Activated T-helper 17 cell treated with anti-CD3 and anti-CD28 coated beads, Interleukin-2, amount 50 U/mL, for 72 hours (primary cell): ENCODE results near the gene ADAMTS8. TPM values are rescaled to one million over a fixed set of nuclear protein-coding genes. Genes with fewer than 3 reads are reported as not detected.
A peak's percentile ranks its signal among the peaks of the same experiment; 100 is the strongest.

ENCODE experiments used
- ATAC-seq: fragments of 150-1000 bp; cut with Tn5 transposase; replicated peaks from 2 replicates; pipeline ENCODE4 v1.10.0; 2021; ENCODE audit warnings: mild to moderate bottlenecking, moderate library complexity
- H3K27ac Mint-ChIP-seq: one replicate; pipeline ENCODE4 v1.8.0; 2022; ENCODE audit warnings: mixed read lengths
- H3K27me3 Mint-ChIP-seq: one replicate; pipeline ENCODE4 v1.8.0; 2022; ENCODE audit warnings: mixed read lengths
- H3K36me3 Mint-ChIP-seq: one replicate; pipeline ENCODE4 v1.8.0; 2022; ENCODE audit warnings: low read depth, mild to moderate bottlenecking, mixed read lengths
- H3K4me1 Mint-ChIP-seq: one replicate; pipeline ENCODE4 v1.8.0; 2022; ENCODE audit warnings: mixed read lengths
- H3K4me3 Mint-ChIP-seq: one replicate; pipeline ENCODE4 v1.8.0; 2022; ENCODE audit warnings: mild to moderate bottlenecking, mixed read lengths
- H3K9me3 Mint-ChIP-seq: one replicate; pipeline ENCODE4 v1.8.0; 2022; ENCODE audit warnings: mixed read lengths
- total RNA-seq, 2 donors: library from RNA; stranded (reverse); gene quantifications; one replicate each; pipeline ENCODE4 v1.2.3, GENCODE V29; 2022

Gene ADAMTS8
- total RNA-seq, 2 donors from 2014 or later = not detected

GRCh38 chr11:130409594-130410388 lies 18.6 kb downstream of the ADAMTS8 start:
- peaks cover 10% of the 10 kb centered on the region for H3K27me3 Mint-ChIP-seq
- no peaks in the 10 kb centered on the region for H3K9me3 Mint-ChIP-seq
- H3K4me3 Mint-ChIP-seq = no peak overlapping the region
- no peak for ATAC-seq
- no peak overlapping the region for H3K27ac Mint-ChIP-seq
- H3K36me3 Mint-ChIP-seq = no peaks in the 10 kb centered on the region
- H3K4me1 Mint-ChIP-seq = no peaks in the 10 kb centered on the region

GRCh38 chr11:130408901-130409300 lies 19.5 kb downstream of the ADAMTS8 start:
- Mint-ChIP-seq H3K9me3 (no peaks in the 10 kb centered on the region), H3K27me3 (peaks cover 6% of the 10 kb centered on the region), H3K4me1 (no peaks in the 10 kb centered on the region), H3K4me3 (no peak overlapping the region), H3K36me3 (no peaks in the 10 kb centered on the region), H3K27ac (no peak overlapping the region)
- ATAC-seq = no peak

- Mint-ChIP-seq H3K27me3 (peaks cover 6% of the 10 kb centered on the region), H3K4me3 (no peak overlapping the region), H3K36me3 (no peaks in the 10 kb centered on the region), H3K4me1 (no peaks in the 10 kb centered on the region), H3K9me3 (no peaks in the 10 kb centered on the region), H3K27ac (no peak overlapping the region)
- no peak for ATAC-seq
Measured at GRCh38 chr11:130408401-130408890, 20.0 kb downstream of the ADAMTS8 start.

DNA sequence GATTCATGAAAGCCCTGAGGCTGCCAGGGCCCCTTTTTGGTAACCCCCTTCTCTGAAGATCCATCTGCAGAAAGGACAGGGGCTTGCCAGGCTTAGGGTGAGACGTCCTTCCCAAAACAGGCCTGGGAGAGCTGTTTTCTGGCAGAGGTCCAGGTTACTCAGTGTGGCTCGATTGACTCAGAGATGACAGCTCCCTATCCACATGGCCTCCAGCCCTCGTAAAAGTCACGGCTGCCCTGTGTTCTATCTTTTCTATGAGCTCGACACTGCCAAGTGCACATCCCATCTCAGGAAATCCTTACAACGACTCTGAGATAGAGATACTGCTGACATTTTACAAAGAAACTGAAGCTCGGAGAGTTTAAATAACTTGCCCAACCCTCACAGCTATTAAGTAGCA lies 20.4 kb downstream of the ADAMTS8 start:
- H3K4me3 Mint-ChIP-seq = no peak overlapping the region
- no peaks in the 10 kb centered on the region for H3K36me3 Mint-ChIP-seq
- H3K27ac Mint-ChIP-seq = no peak overlapping the region
- H3K9me3 Mint-ChIP-seq = no peaks in the 10 kb centered on the region
- H3K4me1 Mint-ChIP-seq = no peaks in the 10 kb centered on the region
- peaks cover 6% of the 10 kb centered on the region for H3K27me3 Mint-ChIP-seq
- no peak for ATAC-seq

- peaks cover 6% of the 10 kb centered on the region for H3K27me3 Mint-ChIP-seq
- H3K4me3 Mint-ChIP-seq = no peak overlapping the region
- no peaks in the 10 kb centered on the region for H3K9me3 Mint-ChIP-seq
- no peak overlapping the region for H3K27ac Mint-ChIP-seq
- H3K4me1 Mint-ChIP-seq = peaks cover 6% of the 10 kb centered on the region
- no peak for ATAC-seq
- H3K36me3 Mint-ChIP-seq = no peaks in the 10 kb centered on the region
Measured at GRCh38 chr11:130405428-130405827, 23.0 kb downstream of the ADAMTS8 start.

DNA sequence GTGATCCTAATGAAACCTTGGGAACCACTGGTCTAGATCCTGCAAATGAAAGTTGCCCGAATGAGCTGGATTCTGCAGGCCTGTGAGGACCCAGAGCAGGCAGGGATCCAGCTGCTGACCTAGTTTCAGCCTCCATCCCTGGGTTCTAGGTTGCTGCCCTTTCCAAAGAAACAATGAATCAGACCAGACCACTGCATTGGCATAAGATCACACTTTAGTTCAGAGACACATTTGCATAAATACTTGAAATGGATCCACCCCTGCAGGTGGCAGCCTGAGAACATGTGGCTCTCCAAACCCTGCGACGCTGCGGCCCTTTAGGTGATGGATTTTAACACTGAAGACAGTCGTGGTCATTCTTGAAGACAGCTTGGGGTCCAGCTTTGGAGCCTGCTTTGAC lies 23.7 kb downstream of the ADAMTS8 start:
- H3K4me1 Mint-ChIP-seq = peaks cover 9% of the 10 kb centered on the region

GRCh38 chr11:130403967-130404366 lies 24.4 kb downstream of the ADAMTS8 start:
- Mint-ChIP-seq H3K4me1 (peaks cover 9% of the 10 kb centered on the region), H3K9me3 (no peaks in the 10 kb centered on the region), H3K36me3 (no peaks in the 10 kb centered on the region), H3K4me3 (no peak overlapping the region), H3K27me3 (peaks cover 9% of the 10 kb centered on the region), H3K27ac (no peak overlapping the region)
- no peak for ATAC-seq

More for the DNA sequence above, 23.7 kb downstream of the ADAMTS8 start:
- no peak overlapping the region for H3K27ac Mint-ChIP-seq
- H3K9me3 Mint-ChIP-seq = no peaks in the 10 kb centered on the region
- no peak overlapping the region for H3K4me3 Mint-ChIP-seq
- peaks cover 12% of the 10 kb centered on the region for H3K27me3 Mint-ChIP-seq
- no peaks in the 10 kb centered on the region for H3K36me3 Mint-ChIP-seq
- no peak for ATAC-seq

DNA sequence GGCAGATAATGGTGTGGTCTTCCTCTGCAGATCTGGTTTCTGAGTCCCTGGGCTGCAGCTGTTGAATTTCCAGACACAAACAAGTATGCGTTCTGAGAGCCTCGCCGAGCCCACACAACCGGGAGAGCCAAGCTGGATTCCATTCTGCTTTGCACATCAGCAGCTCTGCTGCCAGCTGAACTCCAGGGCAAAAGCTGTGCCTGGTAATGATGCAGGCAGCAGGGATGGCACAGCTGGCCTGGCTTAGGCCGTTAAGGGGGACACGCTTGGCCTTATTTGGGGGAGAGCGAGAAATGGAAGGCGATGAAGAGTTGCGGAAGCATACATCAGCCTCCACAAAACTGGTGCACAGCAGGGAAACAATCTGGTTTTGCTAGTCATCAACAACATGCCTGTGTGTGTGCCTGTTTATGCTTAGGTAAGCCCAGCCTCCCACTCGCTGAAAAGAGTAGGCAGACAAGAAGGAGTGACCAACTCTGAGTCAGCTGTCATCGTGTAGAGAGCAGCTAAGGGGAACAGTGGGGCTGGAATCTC lies 25.1 kb downstream of the ADAMTS8 start:
- ATAC-seq = peak; percentile 65
- no peaks in the 10 kb centered on the region for H3K9me3 Mint-ChIP-seq
- H3K27me3 Mint-ChIP-seq = peaks cover 12% of the 10 kb centered on the region
- peaks cover 9% of the 10 kb centered on the region for H3K4me1 Mint-ChIP-seq
- H3K4me3 Mint-ChIP-seq = no peak overlapping the region
- no peaks in the 10 kb centered on the region for H3K36me3 Mint-ChIP-seq
- no peak overlapping the region for H3K27ac Mint-ChIP-seq

GRCh38 chr11:130402570-130402969 lies 25.8 kb downstream of the ADAMTS8 start:
- peaks cover 9% of the 10 kb centered on the region for H3K4me1 Mint-ChIP-seq
- no peak overlapping the region for H3K27ac Mint-ChIP-seq
- no peak overlapping the region for H3K4me3 Mint-ChIP-seq
- ATAC-seq = no peak
- no peaks in the 10 kb centered on the region for H3K36me3 Mint-ChIP-seq
- H3K27me3 Mint-ChIP-seq = peaks cover 16% of the 10 kb centered on the region
- no peaks in the 10 kb centered on the region for H3K9me3 Mint-ChIP-seq

GRCh38 chr11:130400781-130401483 lies 27.5 kb downstream of the ADAMTS8 start:
- ATAC-seq = no peak
- Mint-ChIP-seq H3K9me3 (no peaks in the 10 kb centered on the region), H3K4me3 (no peak overlapping the region), H3K27me3 (peaks cover 22% of the 10 kb centered on the region), H3K4me1 (peaks cover 9% of the 10 kb centered on the region), H3K27ac (no peak overlapping the region), H3K36me3 (no peaks in the 10 kb centered on the region)

- H3K4me1 Mint-ChIP-seq = peaks cover 9% of the 10 kb centered on the region
- H3K9me3 Mint-ChIP-seq = no peaks in the 10 kb centered on the region
- no peaks in the 10 kb centered on the region for H3K36me3 Mint-ChIP-seq
- no peak overlapping the region for H3K27ac Mint-ChIP-seq
- no peak for ATAC-seq
- no peak overlapping the region for H3K4me3 Mint-ChIP-seq
- H3K27me3 Mint-ChIP-seq = peaks cover 22% of the 10 kb centered on the region
Measured at GRCh38 chr11:130399196-130399595, 29.2 kb downstream of the ADAMTS8 start.

- peaks cover 9% of the 10 kb centered on the region for H3K4me1 Mint-ChIP-seq
- no peak overlapping the region for H3K27ac Mint-ChIP-seq
- no peak for ATAC-seq
- no peaks in the 10 kb centered on the region for H3K9me3 Mint-ChIP-seq
- peaks cover 22% of the 10 kb centered on the region for H3K27me3 Mint-ChIP-seq
- no peak overlapping the region for H3K4me3 Mint-ChIP-seq
- H3K36me3 Mint-ChIP-seq = no peaks in the 10 kb centered on the region
Measured at GRCh38 chr11:130397780-130398179, 30.6 kb downstream of the ADAMTS8 start.

DNA sequence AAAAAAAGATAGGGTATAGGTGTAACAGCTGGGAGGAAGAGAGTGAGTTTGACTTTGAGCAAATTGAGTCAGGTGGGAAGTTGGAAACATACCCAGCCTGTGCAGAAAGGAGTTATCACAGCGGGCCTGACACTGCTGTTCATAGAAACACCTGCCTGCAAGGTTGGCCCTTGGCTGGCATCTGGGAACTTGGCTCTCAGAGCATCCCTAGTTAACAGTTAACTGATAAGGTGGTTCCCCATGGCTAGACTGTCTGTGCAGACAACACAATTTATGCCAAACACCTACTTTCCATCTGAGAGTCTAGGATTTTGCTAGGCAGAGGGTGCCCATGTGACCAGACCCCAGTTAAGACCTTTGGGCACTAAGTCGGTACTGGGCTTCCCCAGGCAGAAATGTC lies 31.4 kb downstream of the ADAMTS8 start:
- no peak for ATAC-seq
- Mint-ChIP-seq H3K4me1 (peaks cover 9% of the 10 kb centered on the region), H3K9me3 (no peaks in the 10 kb centered on the region), H3K36me3 (no peaks in the 10 kb centered on the region), H3K27me3 (peaks cover 22% of the 10 kb centered on the region), H3K4me3 (no peak overlapping the region), H3K27ac (no peak overlapping the region)

- no peak for ATAC-seq
- no peak overlapping the region for H3K4me3 Mint-ChIP-seq
- no peaks in the 10 kb centered on the region for H3K36me3 Mint-ChIP-seq
- peaks cover 2% of the 10 kb centered on the region for H3K4me1 Mint-ChIP-seq
- H3K27me3 Mint-ChIP-seq = peaks cover 13% of the 10 kb centered on the region
- H3K9me3 Mint-ChIP-seq = no peaks in the 10 kb centered on the region
- H3K27ac Mint-ChIP-seq = no peak overlapping the region
Measured at GRCh38 chr11:130394615-130395014, 33.8 kb downstream of the ADAMTS8 start.

GRCh38 chr11:130391711-130392110 lies 36.7 kb downstream of the ADAMTS8 start:
- ATAC-seq = no peak
- peaks cover 18% of the 10 kb centered on the region for H3K4me1 Mint-ChIP-seq
- H3K27ac Mint-ChIP-seq = no peak overlapping the region
- no peak overlapping the region for H3K4me3 Mint-ChIP-seq
- peaks cover 3% of the 10 kb centered on the region for H3K27me3 Mint-ChIP-seq
- no peaks in the 10 kb centered on the region for H3K36me3 Mint-ChIP-seq
- H3K9me3 Mint-ChIP-seq = no peaks in the 10 kb centered on the region
